Measurements from ENCODE around the gene SGPL1.

Gene SGPL1

DNA sequence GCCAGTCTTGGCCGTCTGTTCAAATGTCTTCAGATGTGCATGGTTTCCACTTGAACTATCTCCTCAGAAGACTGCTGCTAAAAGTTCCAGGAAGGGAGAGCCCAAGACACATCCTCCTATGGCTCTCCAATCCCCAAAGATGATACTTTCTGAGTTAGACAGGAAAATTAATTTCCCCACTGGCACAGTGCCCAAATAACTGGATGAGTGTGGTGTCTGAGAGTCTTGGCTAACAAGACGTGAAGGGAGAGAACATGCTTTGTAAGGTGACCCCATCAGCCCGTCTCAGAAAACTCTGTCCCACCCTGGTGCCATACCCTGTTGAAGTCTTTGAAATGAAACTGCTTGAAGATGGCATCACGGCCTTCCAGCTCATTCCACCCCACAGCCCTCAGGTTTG lies 69.7 kb downstream of the SGPL1 start:
- DNase-seq (ENCODE audit: low read depth) = peak; percentile 30

DNA sequence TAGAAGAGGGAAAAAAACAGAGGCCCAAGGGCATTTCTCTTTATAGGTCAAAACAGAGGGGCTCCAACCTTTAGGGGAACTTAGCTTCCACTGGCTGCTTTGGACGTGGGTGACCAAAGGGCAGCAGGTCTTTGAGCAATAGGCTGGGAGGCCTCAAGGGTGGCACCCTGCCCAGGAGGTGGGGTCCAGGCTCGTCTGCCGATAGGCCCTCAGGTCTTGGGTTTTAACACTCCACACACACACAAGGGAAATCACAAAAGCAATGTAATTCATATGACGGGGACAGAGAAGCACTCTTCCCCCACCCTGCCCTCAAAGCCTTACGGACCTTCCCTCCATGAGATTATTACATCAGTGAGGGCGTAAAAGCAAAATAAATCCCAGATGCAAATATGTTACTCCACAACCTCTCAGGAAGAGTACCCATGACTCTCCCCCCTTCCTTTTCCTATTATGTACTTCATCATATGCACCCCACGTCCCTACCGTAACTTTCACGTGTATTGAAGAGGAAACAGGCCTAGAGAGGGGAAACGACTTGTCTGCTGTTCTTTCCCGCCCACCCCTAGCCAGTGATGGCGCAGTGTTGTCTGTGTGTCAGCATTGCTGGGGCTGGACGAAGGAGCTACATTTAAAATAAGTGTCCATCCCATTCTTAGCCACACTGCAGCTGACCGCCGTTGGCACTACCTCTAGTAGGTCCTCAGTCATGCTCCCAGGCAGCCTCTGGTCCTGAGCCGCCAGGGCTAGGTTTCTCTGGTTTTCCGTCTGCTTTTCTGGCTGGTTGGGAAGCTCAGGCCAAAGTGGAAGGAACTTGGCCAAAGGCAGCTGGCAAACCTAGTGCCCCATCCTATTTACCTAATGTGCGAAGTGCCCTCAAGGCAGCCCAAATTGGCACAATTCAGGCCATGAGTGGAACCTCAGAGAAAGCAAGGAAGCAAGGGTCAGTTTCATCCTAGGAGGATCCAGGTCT lies 70.5 kb downstream of the SGPL1 start:
- no peak for DNase-seq (ENCODE audit: low read depth)

DNA sequence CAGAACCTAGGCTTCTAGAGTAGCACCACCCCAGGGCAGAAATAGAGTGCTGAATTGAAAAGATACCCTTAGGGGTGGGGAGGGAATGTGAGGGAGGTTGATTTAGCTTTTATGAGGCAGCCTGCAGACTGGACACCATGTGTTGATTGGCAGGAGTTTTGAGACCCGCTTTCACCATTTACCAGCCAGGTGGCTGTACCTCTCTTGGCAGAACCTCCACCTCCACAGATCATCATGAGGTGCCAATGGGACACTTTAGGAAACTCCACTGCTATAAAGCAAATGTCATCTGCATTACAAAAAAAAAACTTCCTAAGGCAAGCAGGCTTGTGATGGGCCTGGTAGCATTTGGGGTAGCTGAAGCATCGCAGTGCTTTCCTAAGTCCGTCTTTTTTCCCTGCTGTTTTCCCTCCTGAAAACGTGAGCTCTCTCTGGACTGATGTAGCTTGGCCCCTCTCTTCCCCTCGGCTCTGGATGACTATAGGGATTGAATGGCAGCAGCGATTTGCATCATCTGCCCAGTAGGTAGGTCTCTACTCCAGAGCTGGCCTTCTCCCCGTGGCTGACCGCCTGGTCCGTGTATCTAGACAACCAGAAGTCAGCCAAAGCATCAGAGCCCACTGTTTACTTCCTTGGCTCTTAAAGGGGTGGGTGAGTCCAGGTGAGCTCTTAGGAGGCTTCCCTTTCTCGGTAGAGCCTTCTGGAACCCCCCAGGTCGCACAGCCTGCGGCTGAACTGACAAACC lies 71.3 kb downstream of the SGPL1 start:
- DNase-seq (ENCODE audit: low read depth) = no peak

DNA sequence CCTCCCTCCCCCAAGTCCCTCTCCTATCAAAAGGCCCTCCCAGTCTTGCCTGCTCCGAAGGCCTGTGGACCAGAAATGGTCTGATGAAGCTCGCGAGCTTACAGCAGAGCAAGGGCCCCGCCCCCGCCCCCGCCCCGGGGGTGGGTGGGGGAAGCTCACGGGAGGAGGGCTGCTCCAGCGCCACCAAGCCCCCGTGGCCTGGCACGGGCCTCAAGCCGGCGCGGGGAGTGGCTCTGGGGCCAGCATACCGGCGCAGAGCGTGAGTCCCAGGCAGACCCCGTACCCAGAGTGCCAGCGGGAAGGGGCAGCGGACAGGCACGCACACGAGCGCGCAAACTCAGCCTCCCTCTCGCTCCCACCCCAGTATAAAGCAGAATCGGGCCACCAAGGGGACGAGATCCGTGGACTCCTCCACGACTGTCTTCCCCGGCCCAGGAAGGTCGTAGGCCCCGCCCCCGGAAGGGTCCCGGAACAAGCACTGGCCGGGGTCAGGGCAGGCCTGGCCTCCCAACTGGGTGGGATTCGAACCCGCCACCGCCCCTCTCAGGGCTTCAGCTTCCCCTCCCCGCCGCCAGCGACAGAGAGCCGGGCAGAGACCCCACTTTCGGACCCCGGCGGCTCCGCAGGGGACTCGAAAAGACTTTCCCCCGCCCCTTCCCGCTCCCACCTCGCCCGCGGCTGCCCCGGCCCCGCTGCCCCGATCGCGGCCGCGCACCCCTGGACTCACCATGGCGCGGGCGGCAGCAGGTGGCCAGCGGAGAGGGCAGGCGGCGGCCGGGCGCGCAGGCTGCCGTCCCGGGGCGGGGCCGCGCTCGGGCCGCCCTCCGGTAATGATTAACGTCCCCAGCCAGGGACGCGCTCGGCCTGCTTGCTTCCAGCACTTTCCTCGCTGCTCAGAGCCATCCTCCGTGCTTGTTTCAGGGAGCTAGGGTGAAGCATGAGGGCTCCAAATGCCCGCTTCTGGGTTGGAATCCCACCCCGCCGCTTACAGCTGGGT lies 72.4 kb downstream of the SGPL1 start, which contains the start of gene PCBD1:
PCBD1 (minus strand) TSS at position 762 of the 997 bp plus-strand sequence; CDS start at position 730, 32 bp downstream.
- peak; percentile 77 for DNase-seq (ENCODE audit: low read depth)

DNA sequence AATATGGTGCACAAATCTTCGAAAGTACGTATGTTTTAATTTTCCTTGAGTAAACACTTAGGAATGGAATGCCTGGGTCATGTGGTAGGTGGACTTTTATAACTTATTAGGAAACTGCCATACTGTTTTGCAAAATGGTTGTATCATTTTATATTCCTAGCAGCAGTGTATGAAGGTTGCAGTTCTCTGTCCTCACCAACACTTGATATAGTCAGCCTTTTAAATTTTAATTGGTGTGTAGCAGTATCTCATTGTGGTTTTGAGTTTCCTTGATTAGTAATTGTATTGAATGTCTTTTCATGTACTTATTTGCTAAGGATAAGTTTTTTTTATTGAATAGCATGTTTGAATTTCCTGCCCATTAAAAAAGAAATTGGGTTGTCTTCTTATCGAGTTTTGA lies 73.5 kb downstream of the SGPL1 start:
- peak; percentile 24 for DNase-seq (ENCODE audit: low read depth)

DNA sequence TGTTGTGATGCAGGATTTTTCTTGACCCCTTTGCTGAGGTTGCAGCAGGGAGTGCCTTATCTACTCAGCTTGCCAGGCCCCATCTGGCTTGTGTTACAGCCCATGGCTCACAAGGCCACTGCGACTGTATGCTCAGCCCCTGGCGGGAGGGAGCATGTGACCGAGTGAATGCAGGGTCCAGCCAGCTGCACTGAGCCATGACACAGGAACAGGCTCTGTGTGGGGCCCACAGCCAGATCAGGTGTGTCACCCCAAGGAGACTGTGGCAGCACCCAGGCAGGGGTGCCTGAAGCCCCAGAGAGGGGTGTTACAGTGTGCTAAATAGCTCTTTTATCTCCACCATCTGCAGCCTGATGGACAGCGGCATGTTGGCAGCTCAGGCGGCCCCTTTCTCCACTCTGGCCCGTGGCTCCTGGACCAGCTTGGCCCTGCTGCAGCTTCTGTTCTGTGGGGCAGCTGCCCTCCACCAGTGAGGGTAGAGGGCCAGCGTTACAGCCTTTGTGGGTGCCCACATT lies 75.2 kb downstream of the SGPL1 start:
- no peak for DNase-seq (ENCODE audit: low read depth)

DNA sequence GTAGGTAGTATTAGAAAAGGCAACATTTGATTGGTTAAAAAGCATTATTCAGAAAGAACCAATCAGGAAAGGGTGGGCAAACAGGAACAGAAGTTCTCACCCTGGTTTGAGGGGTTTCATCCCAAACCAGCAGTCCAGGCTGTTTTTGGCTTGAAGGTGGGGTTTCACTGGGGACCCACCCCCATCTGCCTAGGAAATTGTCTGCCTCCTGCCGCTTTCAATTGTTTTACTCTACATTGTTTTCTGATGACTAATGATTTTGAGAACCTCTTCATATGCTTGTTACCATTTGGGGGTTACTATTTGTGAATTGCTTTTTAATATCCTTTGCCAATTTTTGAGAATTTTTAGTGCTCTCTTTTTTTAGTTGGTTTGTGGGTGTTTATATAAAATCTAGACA lies 75.9 kb downstream of the SGPL1 start:
- no peak for DNase-seq (ENCODE audit: low read depth)

DNA sequence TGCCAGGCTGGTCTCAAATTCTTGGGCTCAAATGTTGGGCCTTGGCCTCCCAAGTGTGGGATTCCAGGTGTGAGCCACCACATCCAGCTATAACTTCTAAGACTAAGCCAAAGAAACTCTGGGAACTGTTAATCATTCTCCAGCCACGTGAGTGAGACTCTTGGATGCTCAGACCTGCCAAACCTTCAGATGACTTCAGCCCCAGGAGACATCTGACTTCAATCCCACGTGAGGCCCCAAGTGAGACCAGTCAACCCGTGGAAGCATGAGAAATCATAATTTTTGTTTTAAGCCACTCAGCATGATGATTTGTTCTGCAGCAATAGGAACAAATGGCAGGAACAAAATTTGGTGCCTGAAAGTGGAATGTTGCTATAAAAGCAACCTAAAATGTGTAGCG lies 76.9 kb downstream of the SGPL1 start:
- DNase-seq (ENCODE audit: low read depth) = no peak

DNA sequence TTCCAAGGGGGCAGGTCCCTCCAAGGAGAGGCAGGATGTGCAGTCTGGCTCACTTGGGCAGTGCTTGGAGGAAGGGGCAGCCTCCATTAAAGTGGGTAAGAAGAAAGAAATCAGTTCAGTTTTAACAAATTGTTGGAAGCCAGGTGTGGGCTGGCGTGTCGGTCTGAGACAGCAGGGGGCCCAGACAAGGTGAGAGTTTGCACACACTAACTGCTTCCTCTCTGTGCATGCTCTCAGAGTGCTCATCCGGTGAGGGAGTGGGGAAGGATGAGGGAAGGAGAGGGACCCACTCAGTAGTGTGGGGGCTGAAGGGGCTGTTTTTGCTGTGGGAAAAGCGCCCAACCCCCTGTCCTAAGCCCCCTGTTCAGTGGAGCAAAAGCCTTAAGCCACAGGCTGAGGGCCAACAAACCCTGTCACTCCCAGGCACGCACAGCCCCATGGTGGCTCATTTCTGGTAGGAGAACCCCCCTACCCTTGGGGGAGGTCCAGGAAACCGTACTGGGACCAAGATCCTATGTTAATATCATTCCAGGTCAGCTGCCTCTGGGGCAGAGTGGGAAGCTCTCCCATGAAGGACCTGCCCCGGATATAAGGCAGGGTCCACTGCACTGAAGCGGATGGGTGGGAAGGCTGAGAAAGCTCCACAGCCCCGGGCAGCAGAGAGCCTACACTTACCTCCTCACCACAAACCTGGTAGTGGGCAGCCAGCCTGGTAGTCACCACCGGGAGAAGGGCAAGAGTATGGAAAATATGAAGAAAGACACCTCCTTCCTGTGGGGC lies 77.7 kb downstream of the SGPL1 start:
- DNase-seq (ENCODE audit: low read depth) = no peak

DNA sequence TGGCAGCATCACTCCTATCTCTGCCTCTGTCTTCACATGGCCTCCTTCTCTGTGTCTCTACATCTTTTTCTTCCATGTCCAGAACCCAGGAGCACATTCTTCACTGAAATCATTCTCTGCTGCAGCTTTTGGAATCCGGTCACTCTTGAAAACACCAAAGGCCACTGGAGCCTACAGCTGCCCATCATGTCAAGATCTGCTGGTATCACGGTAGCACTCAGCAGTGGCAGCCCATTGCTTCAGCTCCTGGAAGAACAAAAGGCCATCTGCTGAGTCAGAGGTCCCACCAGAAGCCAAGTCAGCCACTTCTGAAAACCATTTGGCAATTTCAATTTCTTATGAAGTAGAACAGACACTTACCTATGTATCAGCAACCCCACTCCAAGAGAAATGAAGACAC lies 78.7 kb downstream of the SGPL1 start:
- no peak for DNase-seq (ENCODE audit: low read depth)

DNA sequence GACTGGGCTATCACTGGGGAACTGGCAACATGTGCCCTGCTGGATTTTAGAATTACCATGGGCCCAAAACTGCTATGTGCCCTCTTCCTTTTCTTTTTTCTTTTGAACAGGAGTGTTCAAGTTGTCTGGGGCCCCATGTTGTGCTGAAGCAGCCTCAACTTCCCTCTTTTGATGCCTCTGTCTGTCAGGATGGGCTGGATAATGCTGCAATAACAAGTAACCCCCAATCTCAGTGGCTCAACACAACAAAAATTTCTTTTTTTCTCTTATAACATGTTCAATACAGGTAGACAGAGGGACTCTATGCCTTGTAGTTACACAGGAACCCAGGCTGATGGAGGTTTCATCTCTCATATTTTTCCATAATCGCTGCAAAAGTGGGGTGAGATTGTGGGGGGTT lies 80.8 kb downstream of the SGPL1 start:
- DNase-seq (ENCODE audit: low read depth) = no peak

DNA sequence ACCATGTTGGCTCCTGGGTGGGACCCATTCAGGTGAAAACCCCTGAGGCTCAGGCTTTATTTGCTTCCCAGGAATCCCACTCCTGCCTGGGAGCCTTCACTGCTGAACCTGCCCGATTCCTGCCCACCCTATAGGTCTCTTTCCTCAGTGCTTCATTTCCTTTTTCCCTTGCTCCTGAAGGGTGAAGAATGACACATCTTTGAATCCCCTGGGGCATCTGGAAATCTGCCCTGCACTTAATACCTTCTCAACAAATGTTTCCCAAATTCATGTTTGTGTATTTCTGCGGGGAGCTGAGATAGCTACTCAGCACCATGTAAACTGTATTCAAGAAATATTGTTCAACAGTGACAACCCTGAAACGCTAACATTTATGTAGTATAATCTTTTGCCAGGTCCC lies 82.9 kb downstream of the SGPL1 start:
- no peak for DNase-seq (ENCODE audit: low read depth)

DNA sequence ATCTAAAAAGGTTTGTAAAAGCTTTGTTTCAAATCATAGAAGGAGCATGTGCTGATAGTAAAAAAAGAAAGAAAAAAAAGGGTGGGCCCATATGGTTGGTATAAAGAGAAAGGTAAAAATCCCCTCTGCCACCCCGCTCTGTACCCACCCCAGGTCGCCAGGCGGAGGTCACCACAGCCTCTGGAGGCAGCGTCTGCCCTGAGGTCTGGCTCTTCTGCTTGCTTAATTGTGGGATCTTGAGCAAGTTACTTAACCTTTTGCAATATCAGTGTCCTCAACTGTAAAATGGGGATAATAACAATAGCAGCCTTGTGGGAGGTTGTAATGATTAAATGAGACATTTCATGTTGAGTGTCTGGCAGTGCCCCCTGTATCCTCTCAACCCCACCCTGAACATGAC lies 83.3 kb downstream of the SGPL1 start:
- no peak for DNase-seq (ENCODE audit: low read depth)

DNA sequence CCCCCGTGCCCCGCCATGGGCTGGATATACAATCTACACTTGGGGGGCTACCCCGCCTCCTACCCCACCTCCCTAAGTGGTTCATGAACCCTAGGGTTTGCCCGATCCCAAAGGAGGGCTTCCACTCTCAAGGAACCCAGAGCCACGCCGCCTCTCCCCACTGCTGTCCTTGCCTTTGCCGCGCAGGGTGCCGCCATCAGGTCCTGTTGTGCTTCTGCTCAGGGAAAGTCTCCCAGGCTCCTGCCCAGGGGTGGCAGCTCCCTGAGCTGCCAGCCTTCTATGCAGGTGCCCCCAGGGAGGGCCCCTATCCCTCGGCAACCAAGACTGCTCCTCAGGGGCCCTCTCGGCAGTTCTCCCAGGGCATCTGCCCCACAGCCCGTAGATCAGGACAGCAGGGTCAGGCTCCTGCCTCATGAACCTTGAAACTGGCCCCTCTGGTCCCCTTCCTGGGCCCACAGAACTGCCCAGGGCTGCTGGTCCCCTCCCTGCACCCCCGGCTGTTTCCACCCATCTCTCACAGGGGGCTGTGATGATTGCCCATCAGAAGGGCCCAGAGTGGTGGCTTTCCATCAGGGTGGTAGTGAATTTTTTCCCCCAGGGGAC lies 85.6 kb downstream of the SGPL1 start:
- no peak for DNase-seq (ENCODE audit: low read depth)

DNA sequence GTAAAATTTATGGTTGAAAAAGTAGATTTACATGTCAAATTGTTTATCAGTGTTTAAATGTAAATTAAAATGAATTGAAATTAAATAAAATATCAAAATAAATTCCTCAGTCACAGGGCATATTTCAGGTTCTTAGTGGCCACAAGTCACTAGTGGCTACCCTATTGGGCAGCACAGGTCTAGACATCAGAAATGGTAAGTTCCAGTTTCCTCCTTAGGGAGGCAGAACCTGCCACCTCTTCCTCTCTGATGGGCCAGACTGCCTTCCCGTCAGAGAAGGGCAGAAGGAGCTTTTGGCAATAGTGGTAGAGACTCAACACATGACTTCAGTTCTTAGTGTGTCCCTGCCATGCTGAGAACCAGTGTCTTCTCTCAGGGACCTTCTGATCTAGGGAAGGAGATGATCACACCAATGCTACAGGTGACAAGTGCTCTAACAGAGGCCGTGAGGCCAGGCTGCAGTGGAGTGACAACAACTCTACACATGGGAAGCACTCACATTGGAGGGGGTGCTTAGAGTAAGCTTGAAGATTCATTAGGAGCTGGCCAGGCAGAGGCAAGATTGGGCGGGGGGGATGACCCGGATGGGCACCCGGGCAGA lies 87.0 kb downstream of the SGPL1 start:
- no peak for DNase-seq (ENCODE audit: low read depth)

DNA sequence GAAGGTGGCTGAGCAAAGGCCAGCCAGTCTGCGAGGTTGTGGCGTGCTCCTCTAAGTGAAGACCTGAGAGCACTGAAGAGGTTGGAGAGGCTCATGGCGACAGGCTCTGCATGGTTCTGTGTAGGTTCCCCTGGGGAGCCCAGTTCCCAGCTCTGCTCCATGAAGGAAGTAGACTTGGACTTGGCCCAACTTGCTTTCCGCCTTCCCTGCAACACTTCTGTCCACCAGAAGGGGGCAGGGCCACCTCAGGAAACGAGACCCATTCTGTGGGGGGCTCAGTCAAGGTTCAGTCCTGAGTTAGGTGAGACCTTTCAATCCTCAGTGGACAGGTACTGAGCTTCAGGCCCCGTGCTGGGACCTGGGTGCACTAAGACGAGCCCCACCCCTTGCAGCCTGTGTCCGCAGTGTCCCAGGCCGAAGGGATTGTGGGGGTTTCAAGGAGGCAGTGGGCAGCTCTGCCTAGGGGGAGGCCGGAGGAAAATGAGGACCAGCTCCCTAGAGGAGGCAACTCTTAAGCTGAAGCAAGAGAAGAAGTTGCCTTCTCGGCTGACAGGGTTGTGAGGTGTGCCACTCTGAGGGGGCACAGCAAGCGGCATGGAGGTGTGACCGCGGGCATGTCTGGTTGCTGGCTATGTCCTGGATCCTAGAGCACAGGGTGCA lies 87.6 kb downstream of the SGPL1 start:
- peak; percentile 32 for DNase-seq (ENCODE audit: low read depth)

DNA sequence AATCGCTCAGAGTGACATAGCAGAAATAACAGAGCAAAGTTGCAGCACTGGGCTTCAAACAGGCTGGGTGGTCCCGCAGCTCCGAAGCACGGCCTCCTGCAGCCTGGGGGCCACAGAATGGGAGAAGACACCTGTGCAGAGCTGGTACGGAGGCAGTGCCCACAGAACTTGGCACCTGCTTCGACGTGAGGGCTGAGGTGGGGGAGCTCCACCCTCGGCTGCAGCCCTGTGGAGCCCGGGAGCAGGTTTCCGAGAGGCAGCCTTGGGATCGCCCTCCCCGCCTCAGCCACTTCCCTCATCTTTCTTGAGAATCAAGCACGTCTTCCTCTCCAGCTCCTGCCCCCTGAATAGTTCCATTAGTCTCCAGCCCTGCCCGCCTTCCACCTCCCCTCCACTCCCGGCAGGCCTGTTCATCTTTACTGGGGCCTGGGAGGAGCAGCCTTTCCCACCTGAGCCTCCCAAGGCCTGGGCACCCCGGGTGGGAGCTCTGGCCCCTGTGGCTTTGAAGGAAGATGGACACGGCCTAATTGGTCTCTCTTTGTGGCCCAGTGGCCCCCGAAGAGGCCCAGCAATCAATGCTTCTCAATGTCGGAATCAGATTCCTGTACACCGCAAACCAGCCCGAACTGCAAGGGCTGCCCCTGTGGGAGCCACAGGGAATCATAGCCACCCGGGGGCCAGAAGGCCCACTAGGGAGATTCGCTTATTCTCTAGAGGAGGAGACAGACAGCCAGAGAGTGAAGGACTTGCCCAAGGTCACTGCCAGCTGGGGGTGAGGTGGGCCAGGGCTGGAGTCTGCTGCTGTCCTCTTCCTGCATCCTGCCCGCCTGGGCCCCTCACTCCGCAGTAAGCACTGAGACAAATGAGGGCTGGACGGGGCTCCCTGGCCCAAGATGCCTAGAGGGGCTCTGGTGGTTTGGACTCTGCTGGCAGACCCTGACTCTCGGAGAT lies 89.6 kb downstream of the SGPL1 start:
- no peak for DNase-seq (ENCODE audit: low read depth)
